GDM1 (cell line): ENCODE measurements around the gene SEMA4D.

ENCODE experiments used
- DNase-seq: peaks from one replicate; lab custom pipeline; 2025; lab: John Stamatoyannopoulos, UW

The SEMA4D gene

GRCh38 chr9:89312222-89312571 is 185.7 kb downstream of the SEMA4D start:
- no peak for DNase-seq

GRCh38 chr9:89311346-89312221 is 186.3 kb downstream of the SEMA4D start:
- DNase-seq: no peak
